Astrocyte (in vitro differentiated cells and primary cell): ENCODE measurements around the gene ATPAF2. TPM values are rescaled to one million over a fixed set of nuclear protein-coding genes. Genes with fewer than 3 reads are reported as not detected.

Experiments
- DNase-seq: peaks from one replicate; pipeline ENCODE4 v3.0.0-alpha.2; 2010; ENCODE audit warnings: low read depth
- FAIRE-seq: peaks from 2 replicates; lab custom pipeline; 2011; peaks lifted over from hg19 to GRCh38; lab: Jason Lieb, UNC
- H2AFZ ChIP-seq: 2 replicates; pipeline ENCODE4 v1.6.0; 2012; ENCODE audit warnings: low read depth, low read length, inconsistent platforms
- H3K27ac ChIP-seq: 2 replicates; pipeline ENCODE4 v1.5.1; 2011; ENCODE audit warnings: low read depth, low read length, inconsistent platforms
- H3K27me3 ChIP-seq: 2 replicates; pipeline ENCODE4 v1.6.0; 2011; ENCODE audit warnings: low read length, inconsistent platforms; ENCODE audit not compliant: insufficient read depth
- H3K36me3 ChIP-seq: 2 replicates; pipeline ENCODE4 v1.5.1; 2011; ENCODE audit warnings: low read length, inconsistent platforms; ENCODE audit not compliant: insufficient read depth
- H3K4me1 ChIP-seq: 2 replicates; pipeline ENCODE4 v1.5.1; 2011; ENCODE audit warnings: low read length, inconsistent platforms; ENCODE audit not compliant: insufficient read depth
- H3K4me2 ChIP-seq: 2 replicates; pipeline ENCODE4 v1.6.0; 2012; ENCODE audit warnings: low read length, inconsistent platforms
- H3K4me3 ChIP-seq: 2 replicates; pipeline ENCODE4 v1.5.1; 2011; ENCODE audit warnings: low read depth, mild to moderate bottlenecking, low read length, inconsistent platforms; ENCODE audit not compliant: insufficient read depth
- H3K79me2 ChIP-seq: 2 replicates; pipeline ENCODE4 v1.6.0; 2012; ENCODE audit warnings: mild to moderate bottlenecking, low read length, inconsistent platforms; ENCODE audit not compliant: insufficient read depth
- H3K9ac ChIP-seq: 2 replicates; pipeline ENCODE4 v1.6.0; 2012; ENCODE audit warnings: mild to moderate bottlenecking, low read length, inconsistent platforms
- H3K9me3 ChIP-seq: 2 replicates; pipeline ENCODE4 v1.5.1; 2012; ENCODE audit warnings: low read depth, mild to moderate bottlenecking, low read length, inconsistent platforms; ENCODE audit not compliant: insufficient read depth
- H4K20me1 ChIP-seq: 2 replicates; pipeline ENCODE4 v1.6.0; 2012; ENCODE audit warnings: low read length, inconsistent platforms; ENCODE audit not compliant: insufficient read depth
- H3K27ac Mint-ChIP-seq: one replicate; pipeline ENCODE4 v1.8.0; 2021; ENCODE audit warnings: mild to moderate bottlenecking, mixed read lengths; ENCODE audit not compliant: unreplicated experiment
- H3K27me3 Mint-ChIP-seq: one replicate; pipeline ENCODE4 v1.8.0; 2021; ENCODE audit warnings: low read depth, mixed read lengths; ENCODE audit not compliant: unreplicated experiment
- H3K36me3 Mint-ChIP-seq: one replicate; pipeline ENCODE4 v1.8.0; 2021; ENCODE audit warnings: low read depth, mixed read lengths; ENCODE audit not compliant: unreplicated experiment
- H3K4me1 Mint-ChIP-seq: one replicate; pipeline ENCODE4 v1.8.0; 2021; ENCODE audit warnings: low read depth, mixed read lengths; ENCODE audit not compliant: unreplicated experiment
- H3K4me3 Mint-ChIP-seq: one replicate; pipeline ENCODE4 v1.8.0; 2021; ENCODE audit warnings: mild to moderate bottlenecking, moderate library complexity, mixed read lengths; ENCODE audit not compliant: unreplicated experiment
- H3K9me3 Mint-ChIP-seq: one replicate; pipeline ENCODE4 v1.8.0; 2021; ENCODE audit warnings: mild to moderate bottlenecking, mixed read lengths; ENCODE audit not compliant: unreplicated experiment
- EZH2 ChIP-seq: IDR thresholded peaks from 2 replicates; pipeline ENCODE4 v1.6.1; 2012; ENCODE audit warnings: mild to moderate bottlenecking, low read length, inconsistent platforms; ENCODE audit not compliant: insufficient read depth
- total RNA-seq: library from RNA; stranded (reverse); gene quantifications from 2 replicates; pipeline ENCODE4 v1.2.1, GENCODE V29; 2021
- TF ChIP-seq, protein P1 (sequence below): IDR thresholded peaks from 2 replicates; pipeline ENCODE4 v1.5.1; 2011; ENCODE audit warnings: low read depth, mild to moderate bottlenecking, inconsistent platforms, low read length, moderate library complexity; ENCODE audit not compliant: insufficient read depth

Gene ATPAF2
- total RNA-seq, 1 donor from 2014 or later: 24.8 TPM

DNA sequence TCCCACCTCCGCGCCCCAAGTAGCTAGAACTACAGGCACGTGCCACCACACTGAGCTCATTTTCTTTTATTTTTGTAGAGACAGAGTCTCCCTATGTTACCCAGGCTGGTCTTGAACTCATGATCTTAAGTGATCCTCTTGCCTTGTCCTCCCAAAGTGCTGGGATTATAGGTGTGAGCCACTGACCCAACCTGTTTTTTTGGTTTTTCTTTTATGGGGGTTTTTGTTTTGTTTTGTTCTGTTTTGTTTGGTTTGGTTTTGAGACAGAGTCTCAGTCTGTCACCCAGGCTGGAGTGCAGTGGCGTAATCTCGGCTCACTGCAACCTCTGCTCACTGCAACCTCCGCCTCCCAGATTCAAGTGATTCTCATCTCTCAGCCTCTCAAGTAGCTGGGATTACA is 16.6 kb upstream of the ATPAF2 start:
- Histone ChIP-seq H3K4me3 (no peak overlapping the region), H3K27ac (no peak overlapping the region), H3K79me2 (no peaks in the 10 kb centered on the region), H3K36me3 (peaks cover 9% of the 10 kb centered on the region), H3K9ac (no peak overlapping the region), H3K27me3 (no peaks in the 10 kb centered on the region), H3K4me1 (no peaks in the 10 kb centered on the region), H4K20me1 (peaks cover 3% of the 10 kb centered on the region), H3K9me3 (no peaks in the 10 kb centered on the region), H3K4me2 (no peak overlapping the region), H2AFZ (no peak overlapping the region)
- TF ChIP-seq EZH2: no peak
- TF ChIP-seq, protein P1, sequence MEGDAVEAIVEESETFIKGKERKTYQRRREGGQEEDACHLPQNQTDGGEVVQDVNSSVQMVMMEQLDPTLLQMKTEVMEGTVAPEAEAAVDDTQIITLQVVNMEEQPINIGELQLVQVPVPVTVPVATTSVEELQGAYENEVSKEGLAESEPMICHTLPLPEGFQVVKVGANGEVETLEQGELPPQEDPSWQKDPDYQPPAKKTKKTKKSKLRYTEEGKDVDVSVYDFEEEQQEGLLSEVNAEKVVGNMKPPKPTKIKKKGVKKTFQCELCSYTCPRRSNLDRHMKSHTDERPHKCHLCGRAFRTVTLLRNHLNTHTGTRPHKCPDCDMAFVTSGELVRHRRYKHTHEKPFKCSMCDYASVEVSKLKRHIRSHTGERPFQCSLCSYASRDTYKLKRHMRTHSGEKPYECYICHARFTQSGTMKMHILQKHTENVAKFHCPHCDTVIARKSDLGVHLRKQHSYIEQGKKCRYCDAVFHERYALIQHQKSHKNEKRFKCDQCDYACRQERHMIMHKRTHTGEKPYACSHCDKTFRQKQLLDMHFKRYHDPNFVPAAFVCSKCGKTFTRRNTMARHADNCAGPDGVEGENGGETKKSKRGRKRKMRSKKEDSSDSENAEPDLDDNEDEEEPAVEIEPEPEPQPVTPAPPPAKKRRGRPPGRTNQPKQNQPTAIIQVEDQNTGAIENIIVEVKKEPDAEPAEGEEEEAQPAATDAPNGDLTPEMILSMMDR: no peak
- DNase-seq (no peak), FAIRE-seq (no peak)
- H3K4me3 Mint-ChIP-seq: no peak overlapping the region
- H3K4me1 Mint-ChIP-seq: no peaks in the 10 kb centered on the region
- no peak overlapping the region for H3K27ac Mint-ChIP-seq
- no peaks in the 10 kb centered on the region for H3K27me3 Mint-ChIP-seq
- peaks cover 11% of the 10 kb centered on the region for H3K36me3 Mint-ChIP-seq
- H3K9me3 Mint-ChIP-seq: no peaks in the 10 kb centered on the region

DNA sequence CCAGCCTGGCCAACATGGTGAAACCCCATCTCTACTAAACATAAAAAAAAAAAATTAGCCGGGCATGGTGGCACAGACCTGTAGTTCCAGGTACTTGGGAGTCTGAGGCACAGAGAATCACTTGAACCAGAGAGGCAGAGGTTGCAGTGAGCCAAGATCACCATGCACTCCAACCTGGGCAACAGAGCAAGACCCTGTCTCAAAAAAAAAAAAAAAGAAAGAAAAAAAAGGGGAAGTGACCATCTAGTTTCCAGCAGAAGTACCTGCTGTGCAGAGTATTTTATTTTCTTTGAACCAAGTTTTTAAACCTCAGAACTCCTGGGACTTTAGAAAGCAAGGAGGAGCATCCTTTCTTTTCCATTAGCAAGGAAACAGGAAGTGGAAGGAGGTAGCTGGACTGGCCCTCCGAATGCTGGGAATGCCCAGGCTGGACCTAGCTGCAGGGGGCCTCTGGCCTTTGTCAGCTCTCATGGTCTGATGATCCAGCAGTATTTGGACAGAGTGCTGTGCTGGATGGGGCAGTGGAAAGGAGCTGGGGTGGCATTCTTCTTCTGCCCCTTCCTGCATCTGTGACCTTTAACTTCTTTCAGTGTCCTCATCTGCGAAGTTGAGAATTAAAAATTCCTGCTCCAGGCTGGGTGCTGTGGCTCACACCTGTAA is 6.9 kb upstream of the ATPAF2 start:
- no peak overlapping the region for H3K27ac ChIP-seq
- H3K27me3 ChIP-seq: no peaks in the 10 kb centered on the region
- H3K9ac ChIP-seq: no peak overlapping the region
- no peak overlapping the region for H3K4me3 ChIP-seq
- no peak overlapping the region for H2AFZ ChIP-seq
- H3K79me2 ChIP-seq: peaks cover 12% of the 10 kb centered on the region
- Mint-ChIP-seq H3K4me3 (no peak overlapping the region), H3K27ac (no peak overlapping the region), H3K27me3 (no peaks in the 10 kb centered on the region), H3K4me1 (peaks cover 10% of the 10 kb centered on the region), H3K9me3 (no peaks in the 10 kb centered on the region), H3K36me3 (peaks cover 3% of the 10 kb centered on the region)
- H3K36me3 ChIP-seq: peaks cover 7% of the 10 kb centered on the region
- DNase-seq: no peak
- H3K4me1 ChIP-seq: no peaks in the 10 kb centered on the region
- H3K4me2 ChIP-seq: no peak overlapping the region
- H3K9me3 ChIP-seq: no peaks in the 10 kb centered on the region
- H4K20me1 ChIP-seq: peaks cover 17% of the 10 kb centered on the region
- FAIRE-seq: no peak
- TF ChIP-seq, protein P1: no peak
- no peak for TF ChIP-seq EZH2

DNA sequence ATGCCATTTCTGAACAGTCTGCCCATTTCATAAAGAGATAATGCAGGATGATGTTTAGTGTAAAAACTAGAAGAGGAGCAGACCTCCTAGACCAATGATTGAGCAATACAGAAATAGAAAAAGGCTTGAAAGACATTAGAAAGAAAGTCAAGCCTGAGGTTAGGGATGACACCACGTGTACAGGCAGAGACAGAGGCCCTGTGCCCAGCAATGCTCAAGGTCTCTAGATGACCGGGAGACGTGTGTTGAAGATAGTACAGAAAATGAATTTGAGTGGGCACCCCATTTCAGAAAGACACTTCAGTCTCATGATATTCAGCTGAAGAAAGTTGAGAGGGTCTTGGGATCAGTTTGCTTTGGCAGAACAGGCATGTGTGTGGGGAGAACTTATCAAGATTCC is 5.6 kb upstream of the ATPAF2 start:
- Histone ChIP-seq H3K36me3 (peaks cover 7% of the 10 kb centered on the region), H3K4me2 (no peak overlapping the region), H3K79me2 (peaks cover 22% of the 10 kb centered on the region), H3K9me3 (no peaks in the 10 kb centered on the region), H3K4me1 (peaks cover 7% of the 10 kb centered on the region), H3K27me3 (no peaks in the 10 kb centered on the region), H3K27ac (no peak overlapping the region), H4K20me1 (peaks cover 22% of the 10 kb centered on the region), H3K4me3 (no peak overlapping the region), H3K9ac (no peak overlapping the region), H2AFZ (no peak overlapping the region)
- Mint-ChIP-seq H3K4me3 (no peak overlapping the region), H3K27ac (peak overlapping the region; percentile 4), H3K4me1 (peaks cover 14% of the 10 kb centered on the region), H3K36me3 (peaks cover 3% of the 10 kb centered on the region), H3K27me3 (no peaks in the 10 kb centered on the region), H3K9me3 (no peaks in the 10 kb centered on the region)
- no peak for TF ChIP-seq EZH2
- TF ChIP-seq, protein P1: no peak
- no peak for DNase-seq
- no peak for FAIRE-seq
